Measurements from ENCODE around the gene SMIM36. TPM values are rescaled to one million over a fixed set of nuclear protein-coding genes. Genes with fewer than 3 reads are reported as not detected.
A peak's percentile ranks its signal among the peaks of the same experiment; 100 is the strongest.

The SMIM36 gene
- total RNA-seq (2014; rRNA removed; shearing (Covaris generic)) (not detected in 2 replicates), polyA plus RNA-seq (2016; fragmentation: Nextera tagmentation; extraction: Ambion mirVana) (not detected in 2 replicates)
- long read RNA-seq: 0 reads

GRCh38 chr17:55510986-55511721 is at the start of gene SMIM36:
Gene SMIM36 (minus strand): TSS chr17:55511452.
- Histone ChIP-seq H3K4me3 (no peak within 1 kb of the TSS), H3K4me2 (no peak within 1 kb of the TSS), H3K27ac (ENCODE audit: low read depth) (no peak within 1 kb of the TSS), H3K27me3 (ENCODE audit: insufficient read depth) (no peaks in the 10 kb centered on the region), H3K4me1 (ENCODE audit: insufficient read depth) (peaks cover 9% of the 10 kb centered on the region; the same call in 1 of the 2 replicates), H3K9me2 (ENCODE audit: insufficient read depth) (no peaks in the 10 kb centered on the region), H4K20me1 (replicated peaks; ENCODE audit: insufficient read depth) (no peaks in the 10 kb centered on the region), H2AFZ (peak within 1 kb of the TSS; percentile 59; the same call in 1 of the 2 replicates), H3F3A (replicated peaks; ENCODE audit: low read depth) (no peaks in the 10 kb centered on the region), H3K79me2 (replicated peaks; ENCODE audit: insufficient read depth) (no peaks in the 10 kb centered on the region), H3K36me3 (ENCODE audit: insufficient read depth) (no peaks in the 10 kb centered on the region)
- Mint-ChIP-seq H3K36me3 (ENCODE audit: low read depth) (no peaks in the 10 kb centered on the region), H3K27ac (no peak within 1 kb of the TSS), H3K4me1 (peaks cover 12% of the 10 kb centered on the region), H3K4me3 (no peak within 1 kb of the TSS), H3K27me3 (ENCODE audit: insufficient read depth, low read depth, poor library complexity) (no peaks in the 10 kb centered on the region), H3K9me3 (peaks cover 6% of the 10 kb centered on the region; the same call in 2 of the 3 replicates)
- ATAC-seq (no peak), DNase-seq (ENCODE audit: low spot score) (no peak)
- TF ChIP-seq CREB1 (CRISPR knock-in tag; IDR thresholded peaks at IDR 0.05; ENCODE audit: low read depth) (no peak), EZH2phosphoT487 (IDR thresholded peaks at IDR 0.05; ENCODE audit: unreplicated experiment) (no peak), EZH2 (IDR thresholded peaks at IDR 0.05; ENCODE audit: low read depth, unreplicated experiment) (no peak)

- Histone ChIP-seq H3F3A (replicated peaks; ENCODE audit: low read depth) (no peaks in the 10 kb centered on the region), H3K79me2 (replicated peaks; ENCODE audit: insufficient read depth) (no peaks in the 10 kb centered on the region), H3K27ac (ENCODE audit: low read depth) (no peak overlapping the region), H4K20me1 (replicated peaks; ENCODE audit: insufficient read depth) (no peaks in the 10 kb centered on the region), H3K36me3 (ENCODE audit: insufficient read depth) (no peaks in the 10 kb centered on the region), H3K4me3 (no peak overlapping the region), H3K9me2 (ENCODE audit: insufficient read depth) (no peaks in the 10 kb centered on the region), H3K4me2 (no peak overlapping the region), H2AFZ (no peak overlapping the region), H3K4me1 (ENCODE audit: insufficient read depth) (peaks cover 22% of the 10 kb centered on the region), H3K27me3 (ENCODE audit: insufficient read depth) (no peaks in the 10 kb centered on the region)
- no peaks in the 10 kb centered on the region for H3K36me3 Mint-ChIP-seq (ENCODE audit: low read depth)
- H3K27me3 Mint-ChIP-seq (ENCODE audit: insufficient read depth, low read depth, poor library complexity): no peaks in the 10 kb centered on the region
- no peak overlapping the region for H3K4me3 Mint-ChIP-seq
- peaks cover 20% of the 10 kb centered on the region for H3K4me1 Mint-ChIP-seq
- TF ChIP-seq ZNF114 (CRISPR knock-in tag; IDR thresholded peaks at IDR 0.05) (no peak), STAT1 (IDR thresholded peaks at IDR 0.05; ENCODE audit: unreplicated experiment) (no peak)
- DNase-seq (ENCODE audit: low spot score) (no peak), ATAC-seq (no peak)
- no peaks in the 10 kb centered on the region for H3K9me3 Mint-ChIP-seq
- no peak overlapping the region for H3K27ac Mint-ChIP-seq
These were observed 44.5 kb upstream of the SMIM36 start for GRCh38 chr17:55555772-55556171.

GRCh38 chr17:55549140-55549539 is 37.9 kb upstream of the SMIM36 start:
- Mint-ChIP-seq H3K4me1 (peaks cover 20% of the 10 kb centered on the region), H3K27ac (no peak overlapping the region), H3K27me3 (ENCODE audit: insufficient read depth, low read depth, poor library complexity) (no peaks in the 10 kb centered on the region), H3K36me3 (ENCODE audit: low read depth) (no peaks in the 10 kb centered on the region; the same call in 2 of the 3 replicates), H3K9me3 (peaks cover 5% of the 10 kb centered on the region; the same call in 2 of the 3 replicates), H3K4me3 (no peak overlapping the region)
- H3K36me3 ChIP-seq (ENCODE audit: insufficient read depth): no peaks in the 10 kb centered on the region
- H3K4me3 ChIP-seq: no peak overlapping the region
- H3K27ac ChIP-seq (ENCODE audit: low read depth): no peak overlapping the region
- H3K4me1 ChIP-seq (ENCODE audit: insufficient read depth): peaks cover 22% of the 10 kb centered on the region
- ATAC-seq: peak; percentile 82
- H3K79me2 ChIP-seq (replicated peaks; ENCODE audit: insufficient read depth): no peaks in the 10 kb centered on the region
- no peak overlapping the region for H3K4me2 ChIP-seq
- TF ChIP-seq CTCF (conservative IDR thresholded peaks at IDR 0.05; ENCODE audit: low read depth in 2 of 2) (peak; percentile 59 to 76), REST (IDR thresholded peaks at IDR 0.05; ENCODE audit: unreplicated experiment) (no peak)
- no peaks in the 10 kb centered on the region for H3K9me2 ChIP-seq (ENCODE audit: insufficient read depth)
- DNase-seq (ENCODE audit: low spot score): peak; percentile 69
- H2AFZ ChIP-seq: no peak overlapping the region
- no peaks in the 10 kb centered on the region for H4K20me1 ChIP-seq (replicated peaks; ENCODE audit: insufficient read depth)
- no peaks in the 10 kb centered on the region for H3K27me3 ChIP-seq (ENCODE audit: insufficient read depth)
- H3F3A ChIP-seq (replicated peaks; ENCODE audit: low read depth): no peaks in the 10 kb centered on the region
